Inflammatory macrophage (primary cell): ENCODE measurements around the gene ATG101.
A peak's percentile ranks its signal among the peaks of the same experiment; 100 is the strongest.

ENCODE experiments used
- DNase-seq, 2 donors: peaks; one replicate each; pipeline ENCODE4 v3.0.0-alpha.2; 2020 to 2022
- total RNA-seq, 18 experiments: gene quantifications; one replicate each; lab custom pipeline; 2026; ENCODE audit warnings: mixed read lengths in 6 of 18, inconsistent platforms in 2 of 18; lab: John Stamatoyannopoulos, UW

The ATG101 gene, protein sequence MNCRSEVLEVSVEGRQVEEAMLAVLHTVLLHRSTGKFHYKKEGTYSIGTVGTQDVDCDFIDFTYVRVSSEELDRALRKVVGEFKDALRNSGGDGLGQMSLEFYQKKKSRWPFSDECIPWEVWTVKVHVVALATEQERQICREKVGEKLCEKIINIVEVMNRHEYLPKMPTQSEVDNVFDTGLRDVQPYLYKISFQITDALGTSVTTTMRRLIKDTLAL
- total RNA-seq, result 11.9 to 36.9 (median 22.3) reads per million in 18 experiments

DNA sequence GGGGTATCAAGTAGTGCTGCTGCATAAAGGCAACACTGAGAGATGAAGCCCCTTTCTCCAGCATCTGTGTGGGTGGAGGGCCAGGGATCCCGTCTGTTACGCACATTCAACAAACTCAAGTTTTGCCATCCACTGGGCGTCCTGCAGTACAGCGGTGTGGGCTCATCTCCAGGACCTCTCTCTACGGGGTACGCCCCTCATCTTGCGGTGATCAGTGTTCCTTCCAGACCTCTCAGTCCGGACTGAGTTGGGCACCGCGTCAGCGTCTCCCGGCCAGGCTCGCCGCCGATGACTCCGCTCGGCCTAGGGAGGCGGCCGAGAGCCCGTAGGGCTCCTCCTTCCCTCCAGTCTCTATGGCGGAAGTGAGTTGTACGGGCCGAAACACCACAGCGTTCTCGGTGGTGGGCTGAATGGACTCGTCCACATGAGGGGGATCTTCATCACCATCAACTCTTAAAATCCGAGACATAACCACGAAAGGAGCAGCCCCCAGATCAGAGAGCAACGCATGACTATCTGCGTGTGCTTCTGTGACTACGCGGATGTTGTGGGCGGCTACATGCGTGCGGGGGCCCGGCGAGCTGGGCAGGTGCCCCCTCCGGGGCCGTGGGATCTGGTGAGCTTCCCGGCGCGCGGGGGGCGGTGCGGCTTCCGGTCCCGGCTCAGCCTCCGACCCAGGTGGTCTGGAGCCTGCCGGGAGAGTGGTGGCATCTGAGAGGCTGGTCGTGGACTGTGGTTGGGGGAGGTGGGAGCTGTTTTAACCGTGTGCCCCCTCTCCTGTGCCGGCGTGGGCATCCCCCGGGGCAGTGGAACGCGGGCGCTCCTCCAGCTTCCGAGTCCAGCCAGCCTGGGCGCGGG lies at the start of gene ATG101:
Gene ATG101 (plus strand): TSS at position 652 of the 858 bp plus-strand sequence. CDS start 3,673 bp downstream, outside the sequence.
- DNase-seq, result peak; percentile 92 to 95

DNA sequence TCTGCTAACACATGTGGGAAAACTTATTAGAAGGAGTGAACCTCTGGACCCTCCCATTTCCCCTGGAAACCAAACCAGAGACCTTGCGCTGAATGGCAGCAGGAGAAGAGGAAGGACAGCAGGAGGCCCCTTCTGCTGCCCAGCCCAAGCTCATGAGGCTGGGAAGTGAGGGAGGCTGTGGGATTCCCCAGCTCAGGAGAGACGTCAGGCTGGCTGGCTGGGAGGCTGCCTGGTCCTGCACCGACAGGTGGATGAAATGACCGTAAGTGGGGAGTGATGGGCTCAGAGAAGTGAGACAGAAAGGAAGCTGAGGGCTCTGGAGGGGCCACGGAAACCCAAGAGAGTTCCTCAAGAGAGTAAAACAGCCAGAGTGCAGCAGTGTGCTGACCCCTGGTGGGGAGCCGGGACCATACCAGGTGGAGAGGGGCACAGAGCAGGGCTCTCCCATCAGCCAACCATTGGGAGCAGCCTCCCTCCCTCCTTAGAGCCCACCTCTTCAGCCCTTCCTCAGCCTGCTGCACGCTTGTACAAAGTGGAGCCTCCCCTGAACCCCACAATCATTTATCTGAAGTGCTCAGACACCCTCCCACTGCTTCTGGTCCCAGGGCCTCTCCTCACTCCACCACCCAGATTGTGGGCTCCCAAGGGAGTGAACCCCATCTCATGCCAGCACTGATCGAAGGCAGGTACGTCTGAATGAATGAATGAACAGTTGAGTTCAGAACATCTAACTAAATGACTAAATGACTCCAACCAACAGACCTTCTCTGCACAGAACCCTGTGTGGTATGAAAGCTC lies 49.0 kb upstream of the ATG101 start:
- peak; percentile 35 to 55 for DNase-seq

DNA sequence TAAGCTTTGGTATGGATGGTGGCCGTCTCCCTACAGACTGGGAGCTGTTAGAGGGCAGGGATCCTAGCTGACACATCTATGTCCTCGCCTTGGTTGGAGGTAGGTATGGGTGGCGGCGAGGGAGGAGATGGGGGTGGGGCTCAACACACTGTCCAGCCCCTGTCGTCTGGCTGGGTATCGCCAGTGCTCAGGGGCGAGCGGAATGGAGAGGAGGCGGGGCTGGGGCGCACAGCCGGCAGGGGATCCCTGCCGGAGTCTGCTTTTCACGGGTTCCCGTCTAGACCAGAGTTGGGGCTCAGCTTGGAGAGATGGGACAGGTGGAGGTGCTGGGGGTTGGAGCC lies 47.0 kb upstream of the ATG101 start:
- DNase-seq, result no peak

DNA sequence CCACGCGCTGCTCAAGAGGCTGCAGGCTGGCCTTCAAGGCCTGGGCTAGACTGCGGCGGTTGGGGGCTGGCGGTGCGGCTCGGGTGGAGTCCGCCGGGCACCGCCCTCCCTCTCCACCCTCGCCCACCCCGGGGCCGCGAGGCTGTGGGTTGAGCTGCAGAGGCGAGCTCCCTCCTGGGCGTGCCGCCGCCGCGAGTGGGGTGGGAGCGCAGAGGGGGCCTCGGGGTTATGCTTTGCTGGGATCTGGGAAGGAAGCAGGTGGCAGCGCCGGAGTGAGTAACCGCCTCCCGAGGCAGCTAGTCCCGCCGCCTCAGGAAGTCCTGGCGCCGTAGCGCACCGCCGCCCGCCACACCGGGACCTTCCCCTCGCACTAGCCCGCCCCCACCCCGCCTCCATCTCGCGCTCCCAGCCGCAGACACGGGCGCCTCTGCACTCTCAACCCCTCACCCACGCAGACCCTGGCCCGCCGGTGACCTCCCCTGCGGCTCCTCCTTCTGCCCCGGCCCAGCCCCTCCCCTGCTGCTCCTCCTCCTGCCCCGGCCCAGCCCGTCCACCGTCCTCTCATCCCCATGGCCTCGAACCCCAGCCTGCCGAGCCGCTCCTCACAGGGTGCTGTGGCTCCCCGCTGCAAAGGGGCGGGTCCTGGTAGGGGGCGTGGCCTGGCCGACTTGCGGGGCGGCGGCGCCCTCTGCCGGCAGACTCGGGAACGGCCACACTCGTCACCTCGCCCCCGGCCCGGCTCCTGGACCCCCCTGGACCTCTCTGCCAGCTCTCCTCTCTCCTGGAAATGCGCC lies 46.4 kb upstream of the ATG101 start:
- DNase-seq, result peak; percentile 72 to 86

DNA sequence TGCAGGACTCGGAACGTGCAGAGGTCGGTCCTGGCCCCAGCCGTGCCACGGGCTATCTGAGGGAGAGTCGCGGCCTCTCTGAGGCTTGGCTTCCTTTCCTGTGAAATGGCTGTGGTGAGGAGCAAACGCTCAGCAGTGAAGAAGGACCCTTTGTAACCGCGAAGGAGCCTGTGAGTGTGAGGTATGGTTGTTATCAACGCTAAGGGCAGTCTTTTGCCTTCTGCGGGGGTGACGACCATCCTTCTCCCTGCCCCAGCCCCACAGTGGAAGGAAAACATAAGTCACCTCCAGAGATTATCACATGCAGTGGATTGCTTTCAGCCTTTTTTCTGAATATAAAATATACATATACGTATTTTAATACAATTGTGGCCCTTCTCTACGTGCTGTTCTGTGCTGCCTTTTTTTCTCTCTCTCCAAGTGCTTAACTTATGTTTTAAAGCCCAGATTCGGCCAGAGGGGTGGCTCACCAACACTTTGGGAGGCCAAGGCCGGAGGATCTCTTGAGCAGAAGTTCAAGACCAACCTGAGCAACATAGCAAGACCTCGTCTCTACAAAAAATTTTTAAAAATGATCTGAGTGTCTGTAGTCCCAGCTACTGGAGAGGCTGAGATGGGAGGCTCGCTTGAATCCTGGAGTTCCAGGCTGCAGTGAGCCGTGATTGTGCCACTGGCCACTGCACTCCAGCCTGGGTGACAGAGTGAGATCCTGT lies 45.6 kb upstream of the ATG101 start:
- DNase-seq, result no peak

DNA sequence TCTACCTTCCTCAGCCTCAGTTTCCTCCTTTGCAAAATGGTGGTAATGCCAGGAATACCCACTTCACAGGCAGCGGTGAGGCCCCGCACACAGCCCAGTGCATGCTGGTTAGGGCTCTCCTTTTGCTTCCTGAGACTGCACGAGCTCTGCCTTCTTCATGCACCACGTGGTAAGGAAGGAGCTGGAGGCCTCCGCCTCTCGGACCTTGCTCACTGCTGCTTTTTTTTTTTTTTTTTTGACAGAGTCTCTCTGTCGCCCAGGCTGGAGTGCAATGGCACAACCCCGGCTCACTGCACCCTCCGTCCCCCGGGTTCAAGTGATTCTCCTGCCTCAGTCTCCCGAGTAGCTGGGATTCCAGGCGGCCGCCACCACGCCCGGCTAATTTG lies 44.9 kb upstream of the ATG101 start:
- DNase-seq, result peak; percentile 77 to 86

DNA sequence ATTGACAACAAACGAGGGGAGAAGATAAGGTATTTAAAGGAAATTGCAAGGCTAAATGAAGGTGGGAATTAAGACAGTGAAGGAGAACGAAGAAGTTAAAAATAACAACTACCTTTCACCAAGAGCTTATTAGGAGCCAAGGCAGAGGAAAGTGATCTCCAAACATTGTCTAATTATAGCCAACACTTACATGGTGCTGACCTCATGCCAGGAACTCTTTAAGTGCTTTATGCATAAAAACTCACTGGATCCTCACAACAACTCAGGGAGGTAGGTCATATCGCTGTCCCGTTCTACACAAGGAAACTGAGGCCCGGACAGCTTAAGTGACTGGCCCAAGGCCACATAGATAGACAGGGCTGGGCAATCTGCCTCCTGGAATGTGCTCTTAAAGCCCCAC lies 43.5 kb upstream of the ATG101 start:
- DNase-seq, result no peak

DNA sequence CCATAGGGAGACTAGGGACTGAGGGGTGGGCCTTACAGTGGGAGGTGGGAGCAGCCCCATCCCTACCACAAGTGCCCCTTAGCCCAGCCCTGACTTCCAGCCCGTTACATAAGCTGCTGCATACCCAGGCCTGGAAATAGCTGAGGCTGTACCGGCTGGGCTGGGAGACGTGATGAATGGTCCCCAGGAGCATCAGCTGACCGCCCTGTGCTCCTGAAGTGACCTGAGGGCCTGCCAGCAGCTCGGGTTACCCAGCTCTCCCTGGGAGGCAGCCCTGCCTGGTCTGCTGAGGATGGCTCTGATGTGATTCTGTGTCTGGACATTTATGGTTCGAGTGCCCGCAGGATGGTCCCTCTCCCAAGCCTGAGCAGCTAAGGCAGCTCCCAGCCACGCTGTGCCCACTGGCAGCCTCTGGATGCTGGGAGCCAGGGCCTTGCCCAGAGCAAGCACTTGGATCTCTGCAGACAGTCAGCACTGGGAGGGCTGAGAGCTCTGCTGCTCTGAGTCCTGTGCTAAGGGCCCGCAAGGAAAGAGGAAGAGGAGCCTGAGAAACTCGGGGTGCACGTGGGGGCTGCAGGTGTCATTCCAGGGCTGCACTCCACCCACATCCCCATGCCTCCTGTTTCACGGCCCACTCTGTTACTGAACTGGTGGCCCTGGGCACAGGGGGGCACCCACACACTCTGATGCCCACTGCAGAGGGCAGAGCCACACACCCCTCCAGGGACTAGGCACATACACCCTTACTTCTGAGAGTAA lies 42.5 kb upstream of the ATG101 start:
- DNase-seq, result no peak

DNA sequence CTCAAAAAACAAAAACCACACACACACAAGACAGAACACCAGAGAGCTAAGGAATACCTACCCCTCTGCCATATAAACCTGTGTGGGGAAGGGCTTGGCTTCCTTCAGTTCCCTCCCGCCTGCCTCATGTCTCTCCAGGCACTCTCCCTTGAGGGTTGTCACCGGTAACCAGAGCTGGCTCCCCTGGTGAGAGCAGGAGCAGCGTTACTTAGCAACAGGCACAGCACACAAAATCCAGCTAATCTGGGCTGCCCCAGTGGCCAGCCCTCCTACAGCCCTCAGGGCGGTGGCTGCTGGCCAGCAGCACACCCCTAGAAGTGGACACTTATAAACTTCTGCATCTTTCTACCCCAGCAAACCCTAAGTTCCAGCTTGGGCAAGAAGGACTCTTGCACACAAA lies 40.1 kb upstream of the ATG101 start:
- no peak for DNase-seq

DNA sequence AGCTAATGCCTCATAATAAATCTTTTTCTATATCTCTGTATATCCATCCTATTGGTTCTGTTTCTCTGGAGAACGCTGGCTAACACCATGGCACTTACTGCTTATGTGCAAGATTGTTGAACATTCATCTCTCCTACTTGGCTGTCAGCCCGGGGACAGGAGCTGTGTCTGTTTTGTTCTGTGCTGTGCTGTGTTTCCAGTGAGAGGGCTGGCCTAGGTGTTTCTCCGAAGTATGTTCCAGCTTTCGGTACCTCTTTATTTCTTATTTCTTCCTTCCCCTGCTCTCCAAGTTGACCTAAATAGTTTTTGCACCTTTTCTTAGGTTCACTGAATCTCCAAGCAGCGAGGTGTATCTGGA lies 37.4 kb upstream of the ATG101 start:
- no peak for DNase-seq

DNA sequence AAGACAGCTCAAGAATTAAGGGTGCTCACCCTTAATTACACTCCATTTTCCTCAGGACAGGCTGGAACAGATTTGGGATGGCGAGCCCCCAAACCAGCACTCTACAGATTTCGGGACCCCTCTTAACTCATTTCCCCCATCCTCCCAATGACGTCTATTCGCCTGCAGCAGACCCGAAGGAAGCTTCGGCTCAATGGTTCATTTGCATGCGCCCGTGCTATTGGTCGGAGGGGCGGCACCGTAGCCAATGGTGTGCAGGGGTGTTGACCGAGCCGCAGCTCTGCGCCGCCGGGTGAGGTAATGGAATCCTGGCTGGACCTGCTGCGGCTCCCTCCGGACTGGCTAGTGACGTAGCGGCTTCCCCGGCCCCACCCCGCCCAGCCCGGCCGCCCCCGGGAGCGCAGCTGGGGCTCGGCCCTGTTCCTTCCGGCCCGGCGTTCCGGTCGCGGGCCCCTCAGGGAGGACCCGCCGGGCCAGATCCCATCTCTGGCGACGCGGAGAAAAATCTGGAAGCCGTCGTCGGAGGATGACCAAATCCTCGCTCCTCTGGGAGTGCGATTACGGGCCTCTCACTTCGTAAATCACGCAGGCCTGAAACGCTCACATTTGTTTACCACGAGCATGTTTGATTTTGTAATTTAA lies 36.9 kb upstream of the ATG101 start:
- peak; percentile 92 to 96 for DNase-seq

DNA sequence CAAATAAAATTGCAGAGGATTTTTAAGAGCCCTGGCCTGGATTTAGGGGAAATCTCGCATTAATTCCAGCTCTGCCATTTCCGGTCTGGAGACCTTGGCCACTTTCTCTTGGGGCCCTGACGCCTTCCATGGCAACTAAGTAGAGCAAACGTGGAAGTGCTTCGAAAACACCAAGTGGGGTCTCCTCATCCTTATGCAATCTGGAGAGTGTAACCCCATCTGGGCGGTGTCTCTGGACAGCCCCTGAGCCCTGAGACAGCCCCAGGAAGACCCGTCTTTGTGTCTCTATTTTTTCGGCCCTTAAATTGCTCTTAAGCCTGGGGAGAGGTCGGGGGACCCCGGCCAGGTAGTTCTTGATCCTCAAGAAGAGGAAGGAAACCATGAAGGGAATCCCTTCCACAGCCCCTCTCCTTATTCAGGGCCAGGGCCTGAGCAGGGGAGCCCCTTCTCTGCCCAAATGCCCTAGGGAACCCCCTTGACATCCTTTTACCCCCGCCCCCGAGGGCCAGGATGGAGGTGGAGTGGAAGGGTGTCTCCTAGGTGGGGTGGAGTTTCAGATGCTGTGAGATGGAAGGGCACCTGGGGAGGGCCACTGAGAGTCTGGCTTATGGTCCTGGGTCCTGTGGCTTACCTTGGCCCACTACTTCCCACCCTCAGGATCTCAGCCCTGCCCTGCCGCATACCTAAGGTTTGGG lies 36.2 kb upstream of the ATG101 start:
- DNase-seq, result no peak

DNA sequence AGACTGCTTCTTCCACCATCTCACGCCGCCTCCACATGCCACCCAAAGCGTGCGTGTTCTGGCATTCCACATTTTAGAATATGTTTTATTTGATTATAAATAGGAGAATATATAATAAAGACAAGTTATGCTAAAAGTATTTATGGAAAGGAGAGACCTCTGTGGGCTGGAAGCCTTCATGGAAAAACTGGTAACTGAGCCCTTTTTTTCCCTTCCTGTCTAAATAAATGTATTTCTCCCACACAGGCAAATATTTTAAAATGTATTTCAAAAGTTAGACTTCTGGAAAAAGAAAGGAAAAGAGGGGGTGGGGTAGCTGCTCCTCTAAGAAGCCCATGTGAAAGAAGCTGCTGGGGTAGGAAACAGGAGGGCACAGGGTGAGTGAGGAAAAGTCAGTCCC lies 34.6 kb upstream of the ATG101 start:
- DNase-seq, result no peak

DNA sequence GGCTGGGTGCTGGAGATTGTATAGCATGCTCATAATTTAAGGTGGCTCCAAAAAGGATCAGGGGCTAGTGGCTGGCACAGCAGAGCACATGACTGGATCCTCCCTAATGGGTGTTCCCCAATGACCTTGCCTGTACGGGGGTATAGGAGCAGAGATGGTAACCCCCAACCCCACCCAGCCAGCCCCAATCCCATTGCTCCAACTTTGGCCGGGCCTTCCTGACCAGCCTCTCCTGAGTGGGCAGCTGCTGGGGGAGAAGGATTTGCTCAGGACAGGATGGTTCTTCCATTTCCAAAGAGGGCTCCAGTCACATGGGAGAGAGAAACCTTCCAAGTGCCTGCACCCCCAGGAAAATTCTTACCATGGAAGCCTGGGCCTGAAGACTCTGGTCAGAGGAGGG lies 33.9 kb upstream of the ATG101 start:
- no peak for DNase-seq

DNA sequence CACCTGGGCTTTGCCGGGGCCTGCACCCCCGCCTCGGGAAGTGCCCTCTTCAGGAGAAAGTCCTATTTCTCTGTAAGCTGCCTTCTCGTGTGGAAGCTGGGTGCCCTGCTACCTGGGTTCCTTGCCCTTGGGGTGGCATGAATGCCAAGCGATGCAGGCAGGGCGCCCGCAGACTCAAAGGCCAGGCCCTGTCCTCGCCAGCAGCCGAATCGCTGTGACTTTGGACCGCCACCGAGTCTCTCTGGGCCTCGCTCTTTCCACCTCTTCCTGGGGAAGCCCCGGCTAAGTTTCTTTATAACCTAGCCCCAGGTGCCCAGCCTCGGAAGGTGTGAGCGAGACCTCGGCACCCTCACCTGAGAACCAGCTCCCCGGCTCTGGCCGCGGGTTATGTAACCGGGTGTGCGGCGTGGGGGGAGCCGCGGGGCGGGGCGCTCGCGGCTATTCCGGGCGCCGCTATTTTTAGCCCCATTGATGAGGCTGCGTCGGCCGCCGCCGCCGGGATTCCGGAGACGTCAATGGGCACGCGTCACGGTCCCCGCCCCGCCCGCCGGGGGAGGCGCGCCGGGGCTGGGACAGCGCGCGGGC lies 33.1 kb upstream of the ATG101 start:
- DNase-seq, result peak; percentile 42 to 68

DNA sequence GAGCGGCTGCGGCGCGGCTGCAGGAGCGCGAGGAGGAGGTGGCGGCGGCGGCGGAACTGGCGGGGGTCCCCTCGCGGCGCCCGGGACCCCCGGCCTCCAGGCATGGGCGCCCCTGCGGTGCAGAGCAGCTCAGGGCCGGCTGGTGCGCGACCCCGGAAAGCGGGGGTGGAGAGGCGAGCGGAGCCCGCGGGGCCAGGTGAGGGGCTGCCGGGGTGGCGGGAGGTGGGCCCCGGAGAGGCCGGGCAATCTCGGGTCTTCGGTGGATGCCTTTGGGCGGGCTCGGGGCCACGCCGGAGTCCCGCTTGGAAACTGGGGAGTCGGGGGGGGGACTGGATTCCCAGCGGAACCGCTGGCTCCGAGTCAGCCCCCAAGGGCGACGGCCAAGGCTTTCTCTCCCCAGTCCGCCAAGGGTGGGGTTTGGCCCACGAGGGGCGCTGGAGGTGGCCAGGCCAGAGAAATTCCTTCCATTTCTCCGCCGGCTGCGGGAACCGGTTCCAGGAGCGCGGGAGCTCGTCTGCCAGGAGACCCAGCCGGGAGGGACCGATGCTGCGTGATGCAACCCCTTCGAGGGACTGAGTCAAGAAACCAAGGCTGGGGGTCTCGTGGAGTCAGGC lies 32.4 kb upstream of the ATG101 start:
- no peak for DNase-seq

DNA sequence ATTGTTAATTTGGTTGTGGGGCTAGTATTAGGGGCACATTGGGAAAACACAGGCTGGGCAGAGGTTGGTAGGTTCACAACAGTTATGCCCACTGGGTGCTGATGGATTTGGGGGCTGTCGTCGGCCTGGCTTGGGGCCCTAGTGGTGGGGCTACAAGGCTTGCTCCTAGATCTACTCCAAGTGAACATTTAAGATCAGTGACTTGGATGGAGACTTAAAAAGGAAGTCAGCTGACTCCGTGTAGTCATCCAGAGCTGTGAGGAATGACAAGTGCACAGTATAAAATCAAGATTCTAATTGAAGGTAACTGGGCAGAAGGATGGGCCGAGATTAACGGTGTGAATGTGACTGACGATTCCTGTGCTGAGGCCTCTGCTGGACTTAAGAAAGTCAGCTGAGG lies 31.3 kb upstream of the ATG101 start:
- DNase-seq, result peak in 1 of 2 donors; percentile 38

DNA sequence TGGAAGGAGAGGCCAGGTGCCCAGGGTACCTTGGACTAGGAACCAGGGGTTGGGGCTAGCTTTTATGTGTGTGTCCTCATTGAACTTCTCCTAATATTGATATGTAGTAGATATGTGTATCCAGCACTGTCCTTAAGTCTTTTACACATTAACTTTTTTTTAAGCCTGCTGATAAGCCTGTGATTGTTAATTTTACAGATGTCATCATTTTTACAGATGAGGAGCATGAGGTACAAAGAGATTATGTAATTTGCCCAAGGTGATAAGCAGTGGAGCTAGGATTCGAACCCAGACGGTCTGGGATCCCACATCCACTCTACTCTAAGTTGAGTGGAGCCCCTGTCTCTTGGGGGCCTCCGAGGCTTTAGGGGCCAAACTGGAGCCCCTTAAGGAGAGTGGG lies 28.7 kb upstream of the ATG101 start:
- DNase-seq, result no peak

DNA sequence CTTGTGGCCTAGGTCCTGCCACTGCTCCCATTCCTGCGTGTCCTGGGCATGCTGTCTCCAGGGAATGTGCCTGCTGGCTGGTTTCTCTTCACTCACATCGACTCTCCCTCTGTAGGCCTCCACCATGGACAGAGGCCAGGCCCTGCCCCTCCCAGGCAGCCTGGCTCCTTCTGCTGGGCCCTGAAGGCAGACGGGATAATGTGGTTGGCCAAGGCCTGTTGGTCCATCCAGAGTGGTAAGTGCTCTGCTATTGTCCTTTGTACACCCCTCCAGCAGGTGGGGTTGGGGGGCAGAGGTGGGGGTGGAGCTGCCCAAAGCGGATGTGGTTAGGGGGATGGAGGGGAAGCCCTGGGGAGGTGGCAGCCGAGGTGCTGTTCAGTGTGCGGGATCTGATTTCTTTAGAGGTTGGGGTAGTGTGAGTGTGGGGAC lies 28.1 kb upstream of the ATG101 start:
- no peak for DNase-seq
